ENCODE measurements around the gene UPK3BL2. TPM values are rescaled to one million over a fixed set of nuclear protein-coding genes. Genes with fewer than 3 reads are reported as not detected.
"Not testable (repeated sequence)": the region's sequence is repeated elsewhere in the genome, so short reads cannot be mapped to it uniquely, and the experiment has no call there.

UPK3BL2 gene
- total RNA-seq, 2 donors from 2014 or later, result 9.0 to 13.7 TPM

- Histone ChIP-seq H3K9ac (ENCODE audit: low read depth in 2 of 2, low read length in 2 of 2) (peak within 1 kb of the TSS in 1 of 2 donors; percentile 81), H3K4me3 (peak within 1 kb of the TSS; percentile 81), H3K27ac (peak within 1 kb of the TSS; percentile 67)
- H3K4me1 ChIP-seq; H3K36me3 ChIP-seq; intact Hi-C loops (cut with DNase I); H3K9me3 ChIP-seq; H3K27me3 ChIP-seq: not testable (repeated sequence)
- peak; percentile 98 for DNase-seq
- TF ChIP-seq, protein P1, sequence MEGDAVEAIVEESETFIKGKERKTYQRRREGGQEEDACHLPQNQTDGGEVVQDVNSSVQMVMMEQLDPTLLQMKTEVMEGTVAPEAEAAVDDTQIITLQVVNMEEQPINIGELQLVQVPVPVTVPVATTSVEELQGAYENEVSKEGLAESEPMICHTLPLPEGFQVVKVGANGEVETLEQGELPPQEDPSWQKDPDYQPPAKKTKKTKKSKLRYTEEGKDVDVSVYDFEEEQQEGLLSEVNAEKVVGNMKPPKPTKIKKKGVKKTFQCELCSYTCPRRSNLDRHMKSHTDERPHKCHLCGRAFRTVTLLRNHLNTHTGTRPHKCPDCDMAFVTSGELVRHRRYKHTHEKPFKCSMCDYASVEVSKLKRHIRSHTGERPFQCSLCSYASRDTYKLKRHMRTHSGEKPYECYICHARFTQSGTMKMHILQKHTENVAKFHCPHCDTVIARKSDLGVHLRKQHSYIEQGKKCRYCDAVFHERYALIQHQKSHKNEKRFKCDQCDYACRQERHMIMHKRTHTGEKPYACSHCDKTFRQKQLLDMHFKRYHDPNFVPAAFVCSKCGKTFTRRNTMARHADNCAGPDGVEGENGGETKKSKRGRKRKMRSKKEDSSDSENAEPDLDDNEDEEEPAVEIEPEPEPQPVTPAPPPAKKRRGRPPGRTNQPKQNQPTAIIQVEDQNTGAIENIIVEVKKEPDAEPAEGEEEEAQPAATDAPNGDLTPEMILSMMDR (IDR thresholded peaks at IDR 0.05), result peak; percentile 57
These were observed 29.1 kb upstream of the UPK3BL2 start, which contains the start of gene POLR2J3 for GRCh38 chr7:102572261-102573239. POLR2J3 (minus strand) TSS chr7:102572583; CDS start chr7:102572521, 62 bp downstream.

DNA sequence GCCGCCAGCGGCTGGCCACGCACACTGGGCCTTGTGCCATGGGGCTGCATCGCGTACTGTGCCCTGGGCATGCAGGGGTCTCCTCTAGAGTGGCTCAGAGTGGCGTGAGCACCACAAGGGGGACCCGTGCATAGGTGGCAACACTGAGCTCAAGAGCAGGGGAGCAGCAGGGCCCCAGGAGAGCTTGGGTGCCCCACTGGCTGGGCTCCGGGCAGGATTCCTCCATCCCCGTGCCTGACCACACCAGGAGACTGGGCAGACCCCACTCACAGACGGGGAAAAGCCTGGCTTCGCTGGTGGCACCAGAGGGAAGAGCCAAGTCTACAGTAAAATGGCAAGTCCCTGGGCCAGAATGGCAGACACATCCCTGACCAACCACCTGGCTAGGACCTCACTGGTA lies 25.1 kb upstream of the UPK3BL2 start:
- H3K4me1 ChIP-seq; DNase-seq; intact Hi-C loops (cut with DNase I); H3K9ac ChIP-seq (ENCODE audit: low read depth in 2 of 2, low read length in 2 of 2); H3K9me3 ChIP-seq; H3K4me3 ChIP-seq; H3K27me3 ChIP-seq; H3K27ac ChIP-seq; H3K36me3 ChIP-seq: not testable (repeated sequence)

DNA sequence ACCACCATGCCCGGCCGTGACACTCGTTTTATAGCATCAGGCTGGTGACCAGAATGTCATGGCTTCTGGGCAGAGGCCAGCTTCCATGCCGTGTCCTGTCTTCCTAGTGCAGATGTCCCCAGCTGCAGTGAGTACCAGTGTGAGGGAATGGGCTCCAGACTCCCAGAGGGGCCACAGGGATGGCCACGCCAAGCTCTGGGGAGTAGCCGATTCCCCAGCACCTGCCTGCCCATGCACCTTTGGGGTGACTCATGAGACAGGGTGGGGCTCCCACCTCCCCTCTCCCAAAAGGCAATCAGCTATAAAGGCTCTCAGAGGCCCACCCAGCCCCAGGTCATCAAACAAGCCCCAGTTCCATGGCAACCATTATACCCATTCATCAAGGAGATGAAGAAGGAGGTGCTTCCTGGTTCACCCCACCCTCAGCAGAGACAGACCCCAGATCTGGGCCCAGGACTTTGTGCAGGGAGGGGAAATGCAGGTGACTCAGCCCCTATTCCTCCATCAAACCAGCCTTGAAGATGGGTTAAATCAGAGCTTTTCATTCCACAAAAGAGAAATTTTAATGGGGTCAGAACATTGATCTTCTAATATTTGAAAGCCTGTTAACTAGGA lies 7.4 kb upstream of the UPK3BL2 start, which contains the start of gene SPDYE2:
TSS of gene SPDYE2 (plus strand) at position 419 of the 615 bp plus-strand sequence. CDS start 2,030 bp downstream, outside the sequence.
- intact Hi-C loops (cut with DNase I); H3K4me3 ChIP-seq; DNase-seq; H3K9me3 ChIP-seq; H3K27ac ChIP-seq; H3K36me3 ChIP-seq; H3K9ac ChIP-seq (ENCODE audit: low read depth in 2 of 2, low read length in 2 of 2); H3K27me3 ChIP-seq; H3K4me1 ChIP-seq: not testable (repeated sequence)

- intact Hi-C loops (cut with DNase I); DNase-seq; H3K4me1 ChIP-seq; H3K36me3 ChIP-seq; H3K27me3 ChIP-seq; H3K9ac ChIP-seq (ENCODE audit: low read depth in 2 of 2, low read length in 2 of 2); H3K9me3 ChIP-seq; H3K27ac ChIP-seq; H3K4me3 ChIP-seq: not testable (repeated sequence)
These were observed 2.9 kb upstream of the UPK3BL2 start for GRCh38 chr7:102546353-102546752.

- H3K4me1 ChIP-seq; H3K9ac ChIP-seq (ENCODE audit: low read depth in 2 of 2, low read length in 2 of 2); intact Hi-C loops (cut with DNase I); H3K36me3 ChIP-seq; H3K27ac ChIP-seq; DNase-seq; H3K27me3 ChIP-seq; H3K4me3 ChIP-seq; H3K9me3 ChIP-seq: not testable (repeated sequence)
These were observed 1.8 kb upstream of the UPK3BL2 start for GRCh38 chr7:102545288-102545687.

DNA sequence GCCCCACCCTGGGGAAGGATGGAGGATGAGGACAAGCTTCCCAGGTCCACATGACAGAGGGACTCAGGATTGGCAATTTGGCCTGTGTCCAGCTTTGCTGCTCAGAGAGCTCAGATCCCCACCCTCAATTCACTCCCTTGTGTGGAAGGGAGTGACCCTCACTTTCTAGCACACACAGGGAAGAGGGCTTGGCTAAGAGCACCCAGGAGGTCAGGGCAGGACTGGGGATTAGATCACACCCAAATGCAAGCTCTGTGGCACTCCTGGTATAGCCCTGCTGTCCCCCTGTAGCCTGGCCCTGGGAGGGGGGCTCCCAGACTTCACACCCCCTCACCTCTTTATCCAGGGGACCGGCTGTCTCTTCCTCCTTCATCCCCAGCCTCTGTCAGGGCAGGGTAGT lies 876 bp upstream of the UPK3BL2 start:
- H3K27me3 ChIP-seq; H3K4me3 ChIP-seq; H3K9ac ChIP-seq (ENCODE audit: low read depth in 2 of 2, low read length in 2 of 2); H3K27ac ChIP-seq; H3K9me3 ChIP-seq; H3K36me3 ChIP-seq; DNase-seq; intact Hi-C loops (cut with DNase I); H3K4me1 ChIP-seq: not testable (repeated sequence)

DNA sequence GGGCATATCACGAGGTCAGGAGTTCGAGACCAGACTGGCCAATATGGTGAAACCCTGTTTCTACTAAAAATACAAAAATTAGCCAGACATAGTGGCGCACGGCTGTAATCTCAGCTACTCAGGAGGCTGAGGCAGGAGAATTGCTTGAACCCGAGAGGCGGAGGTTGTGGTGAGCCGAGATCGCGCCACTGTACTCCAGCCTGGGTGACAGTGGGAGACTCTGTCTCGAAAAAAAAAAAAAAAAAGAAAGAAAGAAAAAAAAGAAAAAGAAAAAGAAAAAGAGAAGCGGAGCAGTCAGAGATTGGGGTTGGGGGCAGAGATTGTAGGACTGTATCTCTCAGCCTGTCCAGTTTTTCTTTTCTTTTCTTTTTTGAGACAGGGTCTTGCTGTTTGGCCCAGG lies 725 bp downstream of the UPK3BL2 start:
- H3K9ac ChIP-seq (ENCODE audit: low read depth in 2 of 2, low read length in 2 of 2); H3K27me3 ChIP-seq; DNase-seq; H3K27ac ChIP-seq; intact Hi-C loops (cut with DNase I); H3K36me3 ChIP-seq; H3K9me3 ChIP-seq; H3K4me3 ChIP-seq; H3K4me1 ChIP-seq: not testable (repeated sequence)

- H3K27ac ChIP-seq; H3K36me3 ChIP-seq; H3K9me3 ChIP-seq; H3K4me1 ChIP-seq; H3K4me3 ChIP-seq; intact Hi-C loops (cut with DNase I); H3K27me3 ChIP-seq; H3K9ac ChIP-seq (ENCODE audit: low read depth in 2 of 2, low read length in 2 of 2); DNase-seq: not testable (repeated sequence)
These were observed 1.4 kb downstream of the UPK3BL2 start for GRCh38 chr7:102542083-102542482.

- H3K27ac ChIP-seq; H3K27me3 ChIP-seq; intact Hi-C loops (cut with DNase I); DNase-seq; H3K36me3 ChIP-seq; H3K4me3 ChIP-seq; H3K4me1 ChIP-seq; H3K9me3 ChIP-seq; H3K9ac ChIP-seq (ENCODE audit: low read depth in 2 of 2, low read length in 2 of 2): not testable (repeated sequence)
These were observed 2.9 kb downstream of the UPK3BL2 start for GRCh38 chr7:102540604-102541003.

DNA sequence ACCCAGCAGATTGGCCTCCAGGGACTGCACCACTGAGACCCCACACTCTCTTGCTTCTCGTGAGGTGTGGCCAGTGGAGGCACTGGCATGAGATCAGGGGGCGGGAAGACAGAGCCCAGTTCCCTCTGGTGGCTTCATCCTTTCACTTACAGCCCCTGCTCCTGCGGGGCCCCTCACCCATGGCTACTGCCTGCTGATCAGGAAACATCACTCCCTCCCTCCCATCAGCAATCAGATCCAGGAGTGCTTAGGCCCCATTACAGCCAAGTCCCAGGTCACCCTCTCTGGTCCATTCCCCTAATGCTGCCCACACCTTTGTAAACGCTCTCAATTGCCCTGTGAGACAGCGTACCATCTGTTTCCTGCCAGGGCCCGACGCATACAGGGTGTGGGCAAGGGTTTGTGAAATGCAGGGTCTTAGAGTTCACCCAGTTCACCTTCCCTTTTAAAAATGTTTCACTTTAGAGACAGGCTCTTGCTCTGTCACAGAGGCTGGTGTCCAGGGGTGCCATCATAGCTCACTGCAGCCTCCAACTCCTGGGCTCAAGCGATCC lies 8.4 kb downstream of the UPK3BL2 start:
- H3K27me3 ChIP-seq; DNase-seq; H3K9me3 ChIP-seq; H3K27ac ChIP-seq; intact Hi-C loops (cut with DNase I); H3K4me1 ChIP-seq; H3K4me3 ChIP-seq; H3K36me3 ChIP-seq; H3K9ac ChIP-seq (ENCODE audit: low read depth in 2 of 2, low read length in 2 of 2): not testable (repeated sequence)

- H3K4me1 ChIP-seq; intact Hi-C loops (cut with DNase I); H3K36me3 ChIP-seq; H3K27ac ChIP-seq; H3K27me3 ChIP-seq; H3K9ac ChIP-seq (ENCODE audit: low read depth in 2 of 2, low read length in 2 of 2); DNase-seq; H3K4me3 ChIP-seq; H3K9me3 ChIP-seq: not testable (repeated sequence)
These were observed 11.4 kb downstream of the UPK3BL2 start for GRCh38 chr7:102532127-102532526.

- H3K9ac ChIP-seq (ENCODE audit: low read depth in 2 of 2, low read length in 2 of 2); H3K4me1 ChIP-seq; H3K27ac ChIP-seq; H3K27me3 ChIP-seq; H3K9me3 ChIP-seq; DNase-seq; H3K36me3 ChIP-seq; H3K4me3 ChIP-seq; intact Hi-C loops (cut with DNase I): not testable (repeated sequence)
These were observed 11.9 kb downstream of the UPK3BL2 start for GRCh38 chr7:102531583-102531982.

All from colonic mucosa (tissue), 4 donors.